KBM-7 (cell line): ENCODE data around the gene SHANK2.

Source experiments
- DNase-seq: peaks from one replicate; pipeline ENCODE4 v3.0.0-alpha.2; 2015
- in situ Hi-C: fragments of 300-500 bp; cut with MboI; formaldehyde crosslinking; loops from 2 replicates; pipeline ENCODE4 v1.14.3; 2020; ENCODE audit warnings: low sequenced_read_pairs, low pct_unique_long_range_greater_than_20kb, mixed read lengths

Gene SHANK2

GRCh38 chr11:71207563-71207962 lies 44.8 kb downstream of the SHANK2 start:
- in situ Hi-C loops = no loop called here
- no peak for DNase-seq

GRCh38 chr11:71206186-71206585 lies 46.2 kb downstream of the SHANK2 start:
- no peak for DNase-seq
- in situ Hi-C loops = no loop called here

- DNase-seq = no peak
- in situ Hi-C loops = no loop called here
Measured at GRCh38 chr11:71204748-71205664, 47.4 kb downstream of the SHANK2 start.

GRCh38 chr11:71204294-71204693 lies 48.1 kb downstream of the SHANK2 start:
- DNase-seq = no peak
- in situ Hi-C loops = no loop called here

- in situ Hi-C loops = no loop called here
- DNase-seq = no peak
Measured at GRCh38 chr11:71203681-71204080, 48.7 kb downstream of the SHANK2 start.

GRCh38 chr11:71202966-71203365 lies 49.4 kb downstream of the SHANK2 start:
- in situ Hi-C loops = no loop called here
- no peak for DNase-seq

- no peak for DNase-seq
- in situ Hi-C loops = no loop called here
Measured at GRCh38 chr11:71202598-71202944, 49.8 kb downstream of the SHANK2 start.
